Fibroblast of skin of right quadriceps (primary cell): ENCODE data around the gene PPP4R1.
"Not testable (repeated sequence)": the region's sequence is repeated elsewhere in the genome, so short reads cannot be mapped to it uniquely, and the experiment has no call there.

ENCODE experiments used
- DNase-seq: peaks from one replicate; pipeline ENCODE4 v3.0.0-alpha.2; 2013

The PPP4R1 gene

GRCh38 chr18:9629709-9630108 lies 15.3 kb upstream of the PPP4R1 start:
- peak; percentile 82 for DNase-seq

- DNase-seq, result no peak
Observed at GRCh38 chr18:9628984-9629383, 14.6 kb upstream of the PPP4R1 start.

- peak; percentile 74 for DNase-seq
Observed at GRCh38 chr18:9627642-9628041, 13.3 kb upstream of the PPP4R1 start.

- peak; percentile 40 for DNase-seq
Observed at GRCh38 chr18:9619990-9620389, 5.6 kb upstream of the PPP4R1 start.

GRCh38 chr18:9619545-9619944 lies 5.2 kb upstream of the PPP4R1 start:
- DNase-seq, result peak; percentile 75

GRCh38 chr18:9619056-9619455 lies 4.7 kb upstream of the PPP4R1 start:
- no peak for DNase-seq

GRCh38 chr18:9617006-9617542 lies 2.7 kb upstream of the PPP4R1 start:
- DNase-seq, result peak; percentile 44

- DNase-seq, result peak; percentile 59
Observed at GRCh38 chr18:9616049-9616448, 1.7 kb upstream of the PPP4R1 start.

- no peak for DNase-seq
Observed at GRCh38 chr18:9615280-9615797, 980 bp upstream of the PPP4R1 start.

GRCh38 chr18:9613550-9614400 lies 584 bp downstream of the PPP4R1 start:
- DNase-seq, result peak; percentile 56

GRCh38 chr18:9612977-9613376 lies 1.4 kb downstream of the PPP4R1 start:
- DNase-seq, result no peak

- peak; percentile 48 for DNase-seq
Observed at GRCh38 chr18:9612215-9612830, 2.0 kb downstream of the PPP4R1 start.

- DNase-seq, result no peak
Observed at GRCh38 chr18:9609190-9609589, 5.2 kb downstream of the PPP4R1 start.

- no peak for DNase-seq
Observed at GRCh38 chr18:9608728-9609127, 5.6 kb downstream of the PPP4R1 start.

- no peak for DNase-seq
Observed at GRCh38 chr18:9608298-9608697, 6.1 kb downstream of the PPP4R1 start.

- not testable (repeated sequence) for DNase-seq
Observed at GRCh38 chr18:9607111-9607510, 7.2 kb downstream of the PPP4R1 start.

GRCh38 chr18:9606039-9606438 lies 8.3 kb downstream of the PPP4R1 start:
- DNase-seq, result no peak

GRCh38 chr18:9604348-9604747 lies 10.0 kb downstream of the PPP4R1 start:
- no peak for DNase-seq

- DNase-seq, result no peak
Observed at GRCh38 chr18:9599328-9599727, 15.0 kb downstream of the PPP4R1 start.

- DNase-seq, result no peak
Observed at GRCh38 chr18:9597609-9598008, 16.8 kb downstream of the PPP4R1 start.

- DNase-seq, result no peak
Observed at GRCh38 chr18:9596843-9597526, 17.4 kb downstream of the PPP4R1 start.

- peak; percentile 73 for DNase-seq
Observed at GRCh38 chr18:9596226-9596625, 18.1 kb downstream of the PPP4R1 start.
